DMS 273 treated with DMSO at 0.1 percent for 48 hours (cell line): ENCODE data around the gene ANP32E.
A peak's percentile ranks its signal among the peaks of the same experiment; 100 is the strongest.
"Not testable (repeated sequence)": the region's sequence is repeated elsewhere in the genome, so short reads cannot be mapped to it uniquely, and the experiment has no call there.

ENCODE experiments used
- DNase-seq: peaks from one replicate; lab custom pipeline; 2025; lab: John Stamatoyannopoulos, UW

ANP32E gene

DNA sequence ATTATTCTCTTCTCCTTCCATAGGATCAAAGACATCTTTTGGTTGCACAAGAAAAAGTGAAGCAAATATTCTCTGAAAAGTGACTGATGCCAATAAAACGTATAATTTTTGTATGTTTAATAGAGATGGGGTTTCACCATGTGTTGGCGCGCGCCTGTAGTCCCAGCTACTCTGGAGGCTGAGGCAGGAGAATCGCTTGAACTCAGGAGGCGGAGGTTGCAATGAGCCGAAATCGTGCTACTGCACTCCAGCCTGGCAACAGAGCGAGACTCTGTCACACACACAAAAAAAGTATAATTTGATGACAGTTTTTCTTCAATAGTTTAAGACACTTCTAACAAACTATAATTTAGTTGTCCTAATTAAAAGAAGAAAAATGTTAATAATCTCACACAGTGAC, 23.8 kb downstream of the ANP32E start:
- no peak for DNase-seq

DNA sequence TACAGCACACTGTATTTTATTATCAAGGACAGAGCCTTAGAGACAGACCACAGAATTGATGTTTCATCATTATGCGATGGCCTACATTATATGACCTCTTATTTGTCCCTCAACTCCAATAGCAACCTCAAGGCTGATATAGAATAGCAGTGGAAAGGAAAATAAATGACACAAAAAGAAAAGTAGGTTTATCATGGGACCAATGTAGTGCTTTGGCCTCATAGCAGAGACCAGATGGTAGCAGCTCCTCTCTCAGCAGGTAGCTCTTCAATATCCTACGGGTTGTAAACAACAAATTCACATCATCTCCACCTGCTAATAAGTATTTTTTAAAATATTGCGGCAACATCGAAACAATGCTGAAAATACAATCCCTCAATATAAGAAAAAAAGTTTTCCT, 25.2 kb downstream of the ANP32E start:
- peak; percentile 54 for DNase-seq

GRCh38 chr1:150210091-150210490, 25.8 kb downstream of the ANP32E start:
- no peak for DNase-seq

- DNase-seq = not testable (repeated sequence)
Measured at GRCh38 chr1:150208460-150208859, 27.5 kb downstream of the ANP32E start.

GRCh38 chr1:150207281-150207971, 28.5 kb downstream of the ANP32E start:
- no peak for DNase-seq

DNA sequence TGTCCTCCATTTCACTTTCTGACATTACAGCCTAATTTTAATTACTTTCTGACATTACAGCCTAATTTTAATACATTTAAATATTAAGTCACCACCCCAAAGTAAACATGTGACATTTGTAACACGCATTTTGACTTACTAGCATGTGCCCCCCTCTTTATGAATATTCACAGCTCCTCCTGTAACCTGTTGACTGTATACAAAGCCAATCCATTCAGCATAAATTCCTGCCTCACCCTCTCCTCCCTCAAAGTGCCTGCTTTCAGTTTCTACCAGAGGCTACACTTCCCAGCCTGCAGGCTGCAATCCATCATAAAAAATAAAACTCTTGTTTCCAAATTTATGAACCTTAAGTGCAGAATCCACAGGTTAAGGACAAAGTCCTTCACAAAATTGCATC, 39.5 kb downstream of the ANP32E start:
- DNase-seq = no peak

DNA sequence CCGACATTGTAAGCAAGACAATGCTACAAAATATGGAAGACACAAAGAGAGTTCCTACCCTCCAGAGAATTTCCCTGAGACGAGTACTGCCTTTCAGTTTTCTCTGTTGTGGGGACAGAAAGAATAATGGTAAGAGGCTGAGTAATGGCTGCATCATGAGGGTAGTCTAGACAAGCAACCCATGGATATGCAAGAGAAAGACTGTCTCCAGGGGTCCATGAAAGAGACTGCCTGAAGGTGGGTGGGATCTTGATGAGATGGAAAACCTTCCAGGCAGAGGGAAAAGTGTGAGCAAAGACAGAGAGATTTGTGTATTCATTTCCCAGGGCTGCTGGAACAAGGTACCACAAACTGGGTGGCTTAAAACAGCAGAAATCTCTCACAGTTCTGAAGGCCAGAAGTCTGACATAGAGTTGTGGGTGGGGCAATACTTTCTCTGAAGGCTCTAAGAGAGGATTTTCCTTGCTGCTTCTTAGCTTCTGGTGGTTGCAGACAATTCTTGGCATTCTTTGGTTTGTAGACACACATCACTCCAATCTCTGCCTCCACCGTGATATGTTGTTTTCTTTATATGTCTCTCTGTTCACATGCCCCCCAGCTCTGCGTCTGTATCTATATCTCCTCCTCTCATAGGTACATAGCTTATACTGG, 41.4 kb downstream of the ANP32E start:
- DNase-seq = no peak

GRCh38 chr1:150192012-150192411, 43.9 kb downstream of the ANP32E start:
- DNase-seq = no peak

- no peak for DNase-seq
Measured at GRCh38 chr1:150187560-150187931, 48.4 kb downstream of the ANP32E start.

DNA sequence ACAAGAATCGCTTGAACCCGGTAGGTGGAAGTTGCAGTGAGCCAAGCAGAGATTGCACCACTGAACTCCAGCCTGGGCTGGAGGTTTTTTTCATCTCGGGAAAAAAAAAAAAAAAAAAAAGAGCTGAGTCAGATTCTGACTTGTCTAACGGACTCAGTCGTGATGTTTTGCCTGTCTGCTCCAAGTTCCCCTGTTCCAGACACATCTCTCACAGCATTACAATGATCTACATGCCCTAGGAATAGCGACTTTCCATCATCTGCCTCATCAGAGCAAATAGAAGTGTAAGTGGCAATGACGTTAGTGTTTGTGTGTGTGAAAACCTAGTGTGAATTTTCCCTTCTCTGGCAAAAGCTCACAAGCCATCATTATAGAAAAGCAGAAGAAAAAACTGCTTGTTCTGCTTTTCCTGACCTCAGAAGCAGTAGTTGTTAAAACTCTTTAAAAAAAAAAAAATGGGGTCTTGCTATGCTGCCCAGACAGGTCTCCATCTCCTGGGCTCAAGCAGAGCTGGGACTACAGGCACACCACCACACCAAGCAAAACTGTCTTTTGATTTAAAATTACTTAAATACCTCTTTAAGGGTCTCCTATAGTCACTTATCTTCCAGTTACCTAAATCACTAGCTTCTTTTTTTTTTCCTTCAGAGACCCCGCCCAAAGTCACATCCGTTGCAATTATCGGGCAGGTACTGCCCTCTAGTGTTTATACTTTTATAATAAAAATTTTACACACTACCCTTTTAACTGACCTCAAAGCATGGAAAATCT, 48.9 kb downstream of the ANP32E start:
- DNase-seq = peak; percentile 12

DNA sequence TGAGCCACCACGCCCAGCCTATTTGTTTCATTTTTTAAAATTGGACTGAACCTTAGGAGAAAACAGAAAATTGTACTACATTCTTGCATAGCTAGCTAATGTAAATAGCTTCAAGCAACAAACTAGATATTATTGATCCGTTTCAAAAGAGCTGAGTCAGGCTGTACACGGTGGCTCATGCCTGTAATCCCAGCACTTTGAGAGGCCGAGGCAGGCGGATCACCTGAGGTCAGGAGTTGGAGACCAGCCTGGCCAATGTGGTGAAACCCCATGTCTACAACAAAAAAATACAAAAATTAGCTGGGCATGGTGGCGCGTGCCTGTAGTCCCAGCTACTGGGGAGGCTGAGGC, 49.5 kb downstream of the ANP32E start:
- not testable (repeated sequence) for DNase-seq

GRCh38 chr1:150185481-150185880, 50.4 kb downstream of the ANP32E start:
- DNase-seq = no peak

GRCh38 chr1:150183061-150183460, 52.9 kb downstream of the ANP32E start:
- no peak for DNase-seq

- no peak for DNase-seq
Measured at GRCh38 chr1:150182247-150182646, 53.7 kb downstream of the ANP32E start.

DNA sequence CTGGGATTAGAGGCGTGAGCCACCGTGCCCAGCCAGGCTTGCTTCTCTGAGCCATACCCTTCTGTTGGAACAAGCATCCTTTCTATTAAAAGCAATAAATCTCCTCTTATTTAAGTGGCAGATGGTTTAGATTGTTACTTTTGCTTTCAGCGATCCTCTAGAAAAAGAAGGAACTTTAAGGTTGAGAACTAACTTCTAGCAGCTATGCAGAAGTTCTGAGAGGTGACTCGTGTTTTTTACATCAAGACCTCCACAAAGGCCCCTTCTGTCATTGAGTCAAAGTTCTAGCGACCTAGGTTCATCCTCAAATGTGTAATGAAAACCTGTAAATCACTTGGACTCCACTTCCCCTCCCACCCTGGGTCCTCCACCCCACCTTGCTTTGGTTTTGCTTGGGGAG, 55.4 kb downstream of the ANP32E start:
- no peak for DNase-seq

- no peak for DNase-seq
Measured at GRCh38 chr1:150179867-150180266, 56.0 kb downstream of the ANP32E start.

DNA sequence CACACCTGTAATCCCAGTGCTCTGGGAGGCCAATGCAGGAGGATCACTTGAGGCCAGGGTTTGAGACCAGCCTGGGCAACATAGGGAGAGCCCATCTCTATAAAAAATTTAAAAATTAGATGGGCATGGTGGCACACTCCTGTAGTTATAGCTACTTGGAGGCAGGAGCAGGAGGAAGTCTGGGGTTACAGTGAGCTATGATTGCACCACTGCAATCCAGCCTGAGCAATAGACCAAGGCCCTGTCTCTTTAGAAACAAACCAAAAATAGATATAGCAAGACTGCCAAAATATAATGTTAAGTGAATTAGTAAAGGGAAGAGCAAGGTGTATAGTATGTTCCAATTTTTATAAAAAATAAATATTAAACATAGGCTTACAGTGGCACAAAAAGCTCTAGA, 57.4 kb downstream of the ANP32E start:
- DNase-seq = no peak

DNA sequence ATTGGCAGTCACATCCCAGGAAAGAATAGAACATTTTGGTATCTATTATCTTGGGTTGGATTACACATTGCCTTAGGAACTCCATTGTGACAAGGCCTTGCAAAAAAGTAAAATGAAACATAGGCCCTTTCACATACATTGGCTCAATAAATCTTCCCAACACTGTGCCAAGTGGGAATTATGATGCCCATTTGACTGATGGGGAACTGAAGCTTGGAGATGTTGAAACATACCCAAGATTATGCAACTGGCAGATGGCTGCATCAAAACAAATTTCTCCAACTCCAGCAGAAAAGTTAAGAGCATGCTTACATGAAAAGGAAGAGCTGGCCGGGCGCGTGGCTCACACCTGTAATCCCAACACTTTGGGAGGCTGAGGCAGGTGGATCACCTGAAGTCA, 59.3 kb downstream of the ANP32E start:
- DNase-seq = no peak

- no peak for DNase-seq
Measured at GRCh38 chr1:150173141-150173585, 62.7 kb downstream of the ANP32E start.

- no peak for DNase-seq
Measured at GRCh38 chr1:150171801-150172200, 64.1 kb downstream of the ANP32E start.

DNA sequence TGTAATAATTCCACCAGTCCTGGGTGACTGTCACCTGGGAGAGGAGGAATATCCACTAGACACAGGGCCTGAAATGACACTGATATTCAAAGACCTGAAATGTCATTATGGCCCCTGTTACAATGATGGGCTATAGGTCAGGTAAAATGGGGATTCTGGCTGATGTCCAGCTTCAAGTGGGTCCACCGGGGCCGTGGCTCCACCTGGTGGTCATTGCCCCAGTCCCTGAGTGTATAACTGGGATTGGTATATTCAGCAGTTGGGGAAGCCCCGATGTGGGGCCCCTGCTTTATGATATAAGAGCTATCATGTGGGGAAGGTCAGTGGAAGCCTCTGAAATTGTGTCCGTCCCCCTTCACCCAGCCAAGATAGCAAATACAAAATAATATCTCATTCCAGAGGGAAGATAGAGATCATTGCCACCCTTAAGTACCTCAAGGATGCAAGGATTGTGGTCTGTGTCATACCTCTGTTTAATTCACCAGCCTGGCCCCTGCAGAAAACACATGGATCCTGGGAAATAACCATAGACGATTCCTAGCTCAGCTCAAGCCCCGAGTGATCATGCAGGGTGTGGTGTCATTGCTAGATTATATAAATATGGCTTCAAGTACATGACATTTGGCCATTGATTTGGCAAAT, 66.8 kb downstream of the ANP32E start:
- DNase-seq = peak; percentile 36
